Measurements from ENCODE around the gene CELF4. TPM values are rescaled to one million over a fixed set of nuclear protein-coding genes. Genes with fewer than 3 reads are reported as not detected.

The CELF4 gene
- total and polyA plus RNA-seq, 2 of the 4 experiments (the other 2 are of a cell fraction) = not detected

DNA sequence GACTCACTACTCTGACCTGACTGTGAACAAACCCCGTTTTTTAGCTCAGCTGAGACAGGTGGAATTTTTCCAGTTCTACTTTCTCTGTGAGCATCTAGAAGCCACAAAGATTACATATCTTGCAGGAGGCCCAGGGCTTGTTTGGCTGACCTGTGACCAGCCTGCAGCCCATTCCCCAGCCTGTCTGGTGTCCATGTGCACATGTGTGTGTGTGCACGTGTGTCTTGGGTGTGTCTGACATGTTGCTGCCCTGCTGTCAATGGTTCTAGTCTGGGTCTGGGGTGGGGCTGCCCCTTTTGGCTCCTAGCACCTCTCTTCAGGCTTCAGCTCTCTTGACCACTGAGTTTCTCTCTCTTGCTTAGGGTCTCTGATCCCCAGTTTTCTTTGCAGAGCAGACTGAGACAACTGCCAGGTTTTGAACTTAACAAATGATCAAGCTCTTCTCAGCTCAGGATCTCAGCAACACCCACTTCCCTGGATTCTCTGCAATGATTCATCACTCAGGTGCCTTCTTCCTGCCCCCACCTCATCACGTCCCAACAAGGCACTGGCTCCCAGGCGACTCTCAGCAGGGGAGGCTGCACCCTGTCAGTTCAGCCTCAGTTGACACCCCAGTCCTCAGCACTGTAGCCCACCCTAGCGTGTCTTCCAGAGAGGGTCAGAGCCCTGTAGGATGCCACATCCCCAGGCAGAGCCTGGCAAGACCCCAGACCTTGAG, 130.3 kb downstream of the CELF4 start:
- POLR2A ChIA-PET (ENCODE audit: unreplicated experiment) = no interaction called here
- no peak for DNase-seq
- intact Hi-C loops (cut with micrococcal nuclease) = no loop called here

More for the DNA sequence above, 130.3 kb downstream of the CELF4 start:
- Histone ChIP-seq H3K4me3 (ENCODE audit: insufficient read depth, low read depth, low read length) (no peak overlapping the region), H3K4ac (ENCODE audit: low read depth, low read length) (no peak overlapping the region), H3K9ac (ENCODE audit: low read depth, low read length) (no peak overlapping the region), H3K4me2 (ENCODE audit: low read depth, low read length) (no peak overlapping the region), H3K56ac (ENCODE audit: extremely low read depth, insufficient read depth, low read length) (no peak overlapping the region; the same call in 1 of the 2 replicates), H4K5ac (ENCODE audit: low read depth, low read length) (no peak overlapping the region), H3K18ac (ENCODE audit: low read depth, low read length) (no peak overlapping the region), H3K27me3 (ENCODE audit: control insufficient read depth, insufficient read depth, low read length) (peaks cover 12% of the 10 kb centered on the region; the same call in 1 of the 2 replicates), H3K14ac (replicated peaks; ENCODE audit: low read depth, low read length) (no peak overlapping the region), H2BK5ac (ENCODE audit: low read depth, low read length, poor library complexity, severe bottlenecking) (no peak overlapping the region), H2BK15ac (ENCODE audit: low read depth, low read length) (no peak overlapping the region), H3K27ac (ENCODE audit: insufficient read depth, low read length) (no peak overlapping the region), H3K23ac (ENCODE audit: low read depth, low read length) (no peak overlapping the region), H3K79me1 (ENCODE audit: low read depth in 1 of 2, low read length in 2 of 2) (no peaks in the 10 kb centered on the region), H3K9me3 (ENCODE audit: control insufficient read depth, insufficient read depth, low read length) (no peaks in the 10 kb centered on the region), H2AK5ac (ENCODE audit: low read depth, low read length) (no peak overlapping the region), H3K4me1 (ENCODE audit: control insufficient read depth, insufficient read depth, low read length) (no peaks in the 10 kb centered on the region), H4K20me1 (ENCODE audit: insufficient read depth, low read length) (no peaks in the 10 kb centered on the region), H4K91ac (ENCODE audit: insufficient read depth, low read depth, low read length) (no peak overlapping the region), H2AK9ac (replicated peaks; ENCODE audit: low read depth, low read length, poor library complexity) (no peak overlapping the region), H2BK20ac (ENCODE audit: low read depth, low read length) (no peak overlapping the region), H3K36me3 (ENCODE audit: control insufficient read depth, insufficient read depth, low read length) (no peaks in the 10 kb centered on the region), H2AFZ (replicated peaks; ENCODE audit: low read length, poor library complexity) (no peak overlapping the region), H2BK120ac (ENCODE audit: low read depth, low read length) (no peak overlapping the region), H3K9me1 (ENCODE audit: insufficient read depth, low read length) (no peaks in the 10 kb centered on the region), H4K8ac (ENCODE audit: low read depth in 2 of 2, low read length in 2 of 2) (no peak overlapping the region)
- no TSS peak for BruUV-seq (replicated peaks)
- CTCF ChIA-PET = no interaction called here
- dilution Hi-C loops (cut with HindIII; ENCODE audit: low sequenced_read_pairs, unreplicated experiment) (no loop called here), in situ Hi-C loops (cut with MboI; ENCODE audit: low sequenced_read_pairs) (no loop called here)
- TF ChIP-seq RCOR1 (IDR thresholded peaks at IDR 0.05; ENCODE audit: insufficient replicate concordance, low read length) (no peak), RAD21 (IDR thresholded peaks at IDR 0.05; ENCODE audit: low read length) (no peak)
- no peak for ATAC-seq (ENCODE audit: low read depth)
- no CpG with 5 or more reads among the region's 5 CpGs for WGBS, 2 experiments (ENCODE audit: extremely low coverage in 2 of 2, insufficient read length in 1 of 2)
